HG02678 (cell line): Measurements from ENCODE around the gene ATIC.
A peak's percentile ranks its signal among the peaks of the same experiment; 100 is the strongest.
"Not testable (repeated sequence)": the region's sequence is repeated elsewhere in the genome, so short reads cannot be mapped to it uniquely, and the experiment has no call there.

ENCODE experiments used
- ATAC-seq: cut with Tn5 transposase; IDR thresholded peaks from one replicate; pipeline ENCODE4 v1.9.1; 2021; ENCODE audit warnings: mild to moderate bottlenecking, moderate library complexity; ENCODE audit not compliant: unreplicated experiment

Gene ATIC

DNA sequence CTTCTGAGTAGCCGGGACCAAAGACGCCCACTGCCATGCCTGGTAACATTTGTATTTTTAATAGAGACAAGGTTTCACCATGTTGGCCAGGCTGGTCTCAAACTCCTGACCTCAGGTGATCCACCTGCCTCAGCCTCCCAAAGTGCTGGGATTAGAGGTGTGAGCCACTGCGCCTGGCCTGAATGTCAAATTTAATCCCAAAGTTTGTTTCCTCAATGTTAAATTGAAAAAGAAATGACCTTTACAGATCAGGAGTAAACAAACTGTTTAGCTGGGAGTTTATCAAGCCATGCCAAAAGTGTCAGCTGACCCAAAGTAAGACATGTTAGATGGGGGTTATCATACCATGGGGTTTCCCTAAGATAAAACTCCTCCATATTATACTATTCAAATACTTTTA, 48.2 kb downstream of the ATIC start:
- not testable (repeated sequence) for ATAC-seq

DNA sequence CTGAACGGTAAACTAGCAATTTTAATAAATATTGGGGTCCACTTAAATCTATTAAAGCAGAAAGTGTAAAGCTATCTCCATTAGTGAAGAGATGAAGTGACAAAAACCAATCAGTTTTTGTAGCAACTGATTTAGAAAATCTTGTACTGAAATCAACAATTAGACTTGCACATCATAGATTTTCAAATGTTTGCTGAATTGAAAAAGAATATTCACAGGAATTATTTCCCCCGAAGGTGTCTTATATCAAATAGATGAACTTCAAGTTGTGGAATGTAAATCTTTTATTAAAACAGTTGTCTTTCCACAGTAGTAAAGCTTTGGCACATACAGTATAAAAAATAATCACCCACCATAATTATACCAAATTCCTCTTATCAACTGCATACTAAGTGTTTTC, 48.7 kb downstream of the ATIC start:
- no peak for ATAC-seq

DNA sequence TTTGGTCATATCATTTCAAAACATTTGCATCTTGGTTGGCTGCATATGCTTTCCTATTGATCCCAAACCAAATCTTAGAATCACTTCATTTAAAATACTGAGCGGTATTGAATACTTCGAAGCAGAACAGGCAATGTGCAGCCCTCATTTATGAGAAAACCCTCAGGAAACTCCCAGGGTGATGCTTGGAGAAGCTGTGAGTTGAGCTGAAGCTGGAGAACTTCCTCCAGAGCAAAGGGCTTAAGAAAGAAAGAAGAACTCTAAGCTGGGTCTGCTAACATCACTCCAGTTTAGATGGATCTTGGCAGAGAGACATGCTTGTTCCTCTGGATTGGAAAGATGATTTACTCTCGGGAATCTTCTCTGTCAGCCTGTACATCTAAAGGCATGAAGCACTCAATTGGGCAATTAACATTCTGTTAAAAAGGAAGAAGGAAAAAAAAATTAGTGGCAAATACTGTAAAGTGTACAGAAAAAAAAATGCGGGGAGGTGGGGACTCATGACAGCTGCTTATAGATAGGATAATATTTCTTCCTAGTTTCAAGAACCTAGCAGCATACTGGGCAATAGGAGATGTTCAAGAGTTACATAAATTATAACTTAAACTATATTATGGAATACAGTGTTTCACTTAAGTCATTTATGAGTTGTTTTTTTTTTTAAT, 49.5 kb downstream of the ATIC start:
- ATAC-seq: no peak

DNA sequence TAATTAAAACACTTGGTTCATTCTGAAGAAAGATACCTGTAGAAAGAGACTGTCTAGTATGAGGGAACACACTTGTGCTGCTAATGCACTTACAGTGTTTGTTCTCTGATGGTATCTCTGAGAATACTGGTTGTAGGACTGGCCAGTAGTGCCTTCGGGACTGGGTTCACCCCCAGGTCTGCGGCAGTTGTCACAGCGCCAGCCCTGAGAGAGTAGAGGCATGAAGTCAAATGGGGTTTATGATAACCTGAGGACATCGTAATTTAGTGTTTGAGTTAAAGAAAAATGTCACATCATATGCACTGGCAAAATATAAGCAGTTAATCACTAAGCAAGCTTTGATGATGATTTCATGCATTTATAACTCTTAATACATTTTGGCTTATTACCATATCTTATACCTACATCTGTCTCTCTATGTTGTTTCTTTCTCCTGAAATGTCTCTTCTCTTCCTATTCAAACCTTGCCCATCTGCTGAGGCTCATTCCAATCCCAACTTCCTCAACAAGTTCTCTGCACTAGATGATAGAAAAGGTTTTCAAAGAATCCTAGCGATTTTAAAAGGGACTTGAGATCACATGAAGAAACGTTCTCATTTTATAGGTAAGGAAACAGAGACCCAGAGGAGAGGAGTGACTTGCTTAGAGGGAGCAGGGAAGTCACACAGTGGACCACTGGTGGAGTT, 50.2 kb downstream of the ATIC start:
- no peak for ATAC-seq

DNA sequence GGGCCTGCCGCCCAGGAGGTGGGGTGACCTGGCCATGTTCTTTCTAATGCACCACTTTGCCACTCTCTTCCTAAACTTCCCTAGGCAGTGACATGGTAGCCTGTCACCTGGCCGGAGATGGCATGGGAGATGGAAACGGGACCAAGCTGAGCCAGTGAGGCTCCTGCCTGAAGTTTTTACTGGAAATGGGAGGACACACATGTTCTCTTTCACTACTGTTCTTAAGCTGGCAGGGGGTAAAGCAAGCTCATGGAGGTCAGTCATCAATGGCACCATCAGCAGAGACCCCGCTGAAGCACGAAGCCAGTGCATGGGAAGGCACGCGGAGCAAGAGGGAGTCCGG, 50.7 kb downstream of the ATIC start:
- no peak for ATAC-seq

DNA sequence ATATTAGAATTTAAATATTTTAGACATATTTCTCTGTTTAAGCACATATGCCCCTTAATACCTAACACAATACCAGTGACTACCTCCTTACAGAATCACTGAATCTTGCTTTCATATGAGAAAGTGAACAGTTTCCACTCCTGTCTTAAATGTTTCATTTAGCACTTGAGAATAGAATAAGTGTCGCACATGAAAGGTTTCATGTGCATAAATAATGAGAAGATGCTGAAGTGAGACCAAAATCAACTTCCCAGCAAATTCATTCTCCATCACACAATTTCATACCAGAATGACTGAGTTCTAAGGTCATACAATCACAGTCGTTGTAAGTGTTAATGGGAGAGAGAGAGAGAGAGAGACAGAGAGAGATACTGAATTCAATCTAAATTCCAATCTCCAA, 51.2 kb downstream of the ATIC start:
- no peak for ATAC-seq

DNA sequence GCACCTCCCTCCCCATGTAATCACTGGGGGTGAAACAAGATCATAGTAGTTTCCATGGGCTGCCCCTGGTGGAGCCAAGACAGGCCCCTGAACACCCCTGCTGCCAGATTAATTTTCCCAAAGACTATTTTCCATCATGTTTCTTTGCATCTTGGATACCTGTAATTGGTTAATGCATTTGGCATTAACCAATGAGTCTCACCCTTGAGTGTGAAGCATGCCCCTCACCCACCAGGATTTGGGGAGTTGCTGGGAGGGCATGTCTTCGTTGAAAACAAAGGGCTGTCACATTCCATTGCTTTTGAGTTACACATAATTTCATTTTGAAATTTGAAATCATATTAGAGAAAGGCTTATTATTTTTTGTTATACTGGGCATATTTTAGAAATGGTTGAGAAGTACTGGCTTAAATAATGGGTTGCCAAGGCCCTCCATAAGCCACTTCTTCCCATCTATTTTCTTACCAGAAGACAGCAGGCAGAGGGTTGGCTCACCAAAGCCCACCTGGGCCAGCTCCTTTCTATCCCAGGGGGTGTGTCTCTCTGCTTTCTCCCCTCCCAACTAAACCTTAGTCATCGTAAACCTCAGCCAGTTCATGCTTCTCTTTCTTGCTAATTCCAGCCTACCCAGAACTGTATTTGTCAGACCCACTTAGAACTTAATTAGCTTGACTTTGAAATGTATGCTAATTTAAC, 51.8 kb downstream of the ATIC start:
- no peak for ATAC-seq

DNA sequence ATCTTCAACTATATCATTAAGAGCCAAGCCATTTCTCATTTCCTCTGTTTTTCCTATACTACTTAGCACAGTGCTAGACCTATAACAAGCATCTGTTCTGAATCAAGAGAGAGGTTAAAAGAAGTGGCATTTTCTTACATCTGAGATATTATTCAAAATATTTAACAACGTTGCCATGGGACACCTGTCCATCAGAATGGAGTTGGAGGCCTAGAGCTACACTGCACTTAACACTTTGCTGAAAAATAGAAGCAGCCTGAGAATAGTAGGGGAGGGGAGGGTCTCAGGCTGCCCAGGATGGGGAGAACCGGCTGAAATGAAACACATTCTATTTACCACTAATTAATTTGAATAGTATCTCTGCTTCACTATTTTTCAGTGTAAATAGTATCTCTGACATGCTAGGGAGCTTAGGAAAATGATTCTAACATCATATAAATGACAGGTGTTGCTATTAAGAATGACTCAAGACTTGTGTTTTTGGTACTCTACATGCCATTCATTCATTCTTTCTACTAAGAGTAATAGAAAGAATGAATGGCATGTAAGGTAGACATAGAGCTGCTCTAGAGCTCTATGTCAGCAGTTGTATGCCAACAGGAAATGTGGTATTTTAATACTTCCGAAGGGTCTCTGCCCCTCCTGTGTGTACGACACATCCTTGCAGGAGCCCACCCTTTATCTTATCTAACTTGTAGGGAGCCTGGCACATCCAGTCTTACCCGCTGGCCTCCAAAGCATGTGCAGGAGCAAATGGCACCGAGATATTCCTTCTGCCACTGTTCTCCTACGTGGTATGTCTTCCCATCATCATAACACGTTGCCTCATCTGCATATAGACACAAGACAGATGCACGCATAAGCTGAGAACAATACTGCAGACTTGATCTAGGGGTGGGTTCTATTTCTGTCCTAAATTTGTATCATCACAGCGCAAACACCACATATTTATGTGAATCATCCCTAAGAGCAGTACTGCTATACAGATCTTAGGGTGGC, 52.6 kb downstream of the ATIC start:
- no peak for ATAC-seq

DNA sequence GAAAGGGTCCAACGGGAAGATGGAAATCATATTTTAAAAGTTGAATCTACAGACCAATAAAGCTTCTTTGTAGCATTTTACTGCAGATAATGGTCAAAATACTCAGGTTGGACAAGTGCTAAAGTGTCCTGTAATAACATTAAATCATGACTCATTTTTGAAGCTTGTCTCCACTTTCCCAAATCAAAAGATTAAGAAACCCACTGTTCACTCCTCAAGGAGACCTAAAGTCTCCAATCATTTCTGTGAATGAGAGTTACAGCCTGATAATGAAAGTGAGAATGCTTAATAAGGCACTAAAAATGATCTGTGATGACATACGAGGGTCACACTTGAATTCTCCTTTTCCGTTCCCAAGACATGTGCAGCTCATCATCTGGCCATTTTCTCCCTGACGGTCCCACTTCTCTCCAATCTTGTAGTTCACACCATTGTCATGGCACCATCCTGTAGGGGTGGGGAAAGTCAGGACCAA, 53.4 kb downstream of the ATIC start:
- peak; percentile 58 for ATAC-seq

DNA sequence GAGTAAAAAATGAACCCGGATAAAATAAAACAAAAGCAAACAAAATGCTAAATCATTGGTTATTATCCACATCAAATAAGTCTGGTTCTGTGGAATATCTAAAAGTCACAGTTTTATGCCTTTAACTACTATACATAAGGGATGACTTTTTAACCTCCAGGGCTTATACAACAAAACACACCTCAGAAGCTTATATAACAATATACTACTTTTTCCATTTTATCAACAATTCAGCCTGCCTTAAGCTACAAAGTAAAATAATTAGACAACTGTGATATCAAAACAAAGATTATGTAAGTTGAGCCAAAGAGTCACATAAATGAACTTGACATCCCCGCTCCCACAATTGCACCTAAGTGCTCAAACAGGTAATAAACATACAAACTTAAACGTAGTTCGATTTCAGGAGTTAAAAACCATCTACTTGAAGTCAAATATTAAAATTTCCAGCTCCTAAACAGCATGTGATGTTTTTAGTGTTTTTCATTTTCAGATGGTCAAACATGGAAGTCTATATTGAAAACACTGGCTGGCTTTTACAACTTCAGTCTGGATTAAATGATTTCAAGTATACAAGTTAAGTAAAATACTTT, 54.7 kb downstream of the ATIC start:
- no peak for ATAC-seq

DNA sequence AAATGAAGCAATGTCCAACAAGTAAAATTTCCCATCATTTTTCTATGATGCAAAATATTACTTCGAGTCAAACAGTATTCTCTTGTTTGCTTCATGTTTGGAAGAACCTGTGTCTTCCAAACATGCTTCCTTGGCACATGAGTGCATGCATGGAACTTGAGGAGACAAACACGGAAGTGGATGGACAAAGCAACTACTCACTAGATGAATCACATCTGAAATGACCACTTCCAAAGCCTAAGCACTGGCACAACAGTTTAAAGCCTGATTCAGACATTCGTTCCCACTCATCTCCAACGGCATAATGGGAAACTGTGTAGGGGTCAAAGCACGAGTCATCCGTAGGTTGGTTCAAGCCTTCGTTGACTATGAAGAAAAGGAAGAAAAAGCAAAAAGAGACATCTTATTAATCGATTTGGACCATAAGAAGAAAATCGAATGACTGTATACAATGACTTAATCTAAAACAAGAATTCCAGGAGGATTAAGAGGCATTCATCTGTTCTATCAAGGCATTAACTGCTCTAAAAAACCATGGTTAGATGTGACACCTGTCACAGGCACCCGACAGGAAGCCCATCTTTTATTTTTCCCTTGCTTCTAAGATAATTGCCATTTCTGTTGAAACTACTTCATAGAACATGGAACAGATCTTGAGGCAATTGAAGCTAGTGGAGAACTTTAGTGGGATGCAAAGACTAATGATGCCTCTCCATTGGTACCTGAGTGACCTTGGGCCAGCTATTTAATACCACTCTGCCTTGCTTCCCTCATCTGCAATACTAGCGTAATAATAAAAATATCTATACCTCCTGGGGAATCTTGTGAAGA, 56.0 kb downstream of the ATIC start:
- no peak for ATAC-seq

DNA sequence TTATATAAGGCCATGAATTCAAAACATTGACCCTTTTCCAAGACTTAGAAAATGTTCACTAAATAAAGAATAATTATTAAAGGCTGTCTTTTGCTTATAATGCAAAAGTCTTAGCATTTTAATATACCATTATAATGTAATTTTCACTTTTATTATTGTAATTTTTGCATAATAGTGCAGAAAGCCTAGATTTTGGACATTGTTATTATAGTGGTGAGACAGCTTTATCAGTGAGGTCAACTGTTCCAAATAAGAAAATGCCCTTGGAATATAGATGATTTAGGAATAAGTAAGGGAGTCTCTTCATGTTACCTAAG, 56.6 kb downstream of the ATIC start:
- no peak for ATAC-seq

DNA sequence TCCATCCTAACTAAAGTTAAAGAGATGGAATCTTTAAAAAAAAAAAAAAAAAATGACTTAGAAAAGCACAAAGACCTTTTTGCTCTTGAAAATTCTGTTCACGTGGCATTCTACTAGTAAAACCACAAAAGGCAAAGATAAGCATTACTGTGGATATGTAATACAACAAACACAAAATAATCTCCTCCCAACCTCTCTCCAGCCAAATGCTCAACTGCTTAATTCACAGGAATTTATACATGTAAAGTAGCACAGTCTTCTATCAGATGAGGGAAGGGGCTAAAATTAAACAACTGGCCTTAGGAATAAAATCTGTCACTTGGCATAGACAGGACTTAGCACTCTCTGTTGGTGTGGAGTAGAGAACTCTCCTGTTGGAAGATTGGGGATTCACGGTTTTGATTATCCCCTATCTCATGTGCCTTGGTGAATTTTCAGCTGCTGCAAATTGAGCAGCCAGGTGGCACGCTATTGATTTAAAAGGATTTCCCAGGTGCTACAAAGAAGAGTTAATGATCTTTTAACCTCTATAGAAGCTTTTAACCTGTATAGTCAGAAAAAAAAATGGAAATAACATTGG, 57.4 kb downstream of the ATIC start:
- no peak for ATAC-seq

DNA sequence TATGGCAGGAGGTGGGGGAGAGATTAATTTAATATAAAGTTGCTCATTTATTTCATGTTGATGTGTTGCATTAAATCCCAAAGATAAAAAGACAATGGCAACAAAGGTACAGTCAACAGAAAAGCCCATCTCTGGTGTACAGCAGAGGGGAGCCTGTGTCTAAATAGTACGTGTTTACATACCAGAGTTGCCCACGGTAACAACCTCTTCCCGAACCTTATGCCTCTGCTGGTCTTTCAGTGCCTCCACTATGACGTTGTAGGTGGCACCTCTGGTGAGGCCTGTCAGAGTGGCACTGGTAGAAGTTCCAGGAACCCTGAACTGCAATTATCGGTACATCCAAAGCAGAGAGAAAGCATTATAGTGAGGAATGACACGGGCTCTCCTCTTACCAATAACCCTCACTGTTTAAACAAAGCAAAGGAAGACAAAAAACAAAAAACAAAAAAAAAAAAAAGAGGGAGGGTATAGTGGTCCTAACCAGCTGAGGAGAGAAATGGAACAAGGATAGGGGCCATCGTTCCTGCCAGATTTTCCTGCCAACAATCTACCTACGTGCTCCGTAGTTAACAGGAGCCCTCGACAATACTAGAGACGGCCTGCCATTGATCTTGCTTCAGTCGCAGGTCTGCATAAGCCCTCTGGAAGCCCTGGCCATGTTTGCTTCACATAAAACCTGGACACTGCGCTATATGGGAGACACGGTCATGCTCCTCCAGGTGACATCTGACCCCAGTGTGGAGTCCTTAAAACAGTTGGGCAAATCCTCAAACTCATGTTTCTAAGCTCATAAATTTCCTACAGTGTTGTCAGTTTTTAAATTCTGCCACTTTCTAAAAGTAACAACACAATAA, 58.5 kb downstream of the ATIC start:
- no peak for ATAC-seq

DNA sequence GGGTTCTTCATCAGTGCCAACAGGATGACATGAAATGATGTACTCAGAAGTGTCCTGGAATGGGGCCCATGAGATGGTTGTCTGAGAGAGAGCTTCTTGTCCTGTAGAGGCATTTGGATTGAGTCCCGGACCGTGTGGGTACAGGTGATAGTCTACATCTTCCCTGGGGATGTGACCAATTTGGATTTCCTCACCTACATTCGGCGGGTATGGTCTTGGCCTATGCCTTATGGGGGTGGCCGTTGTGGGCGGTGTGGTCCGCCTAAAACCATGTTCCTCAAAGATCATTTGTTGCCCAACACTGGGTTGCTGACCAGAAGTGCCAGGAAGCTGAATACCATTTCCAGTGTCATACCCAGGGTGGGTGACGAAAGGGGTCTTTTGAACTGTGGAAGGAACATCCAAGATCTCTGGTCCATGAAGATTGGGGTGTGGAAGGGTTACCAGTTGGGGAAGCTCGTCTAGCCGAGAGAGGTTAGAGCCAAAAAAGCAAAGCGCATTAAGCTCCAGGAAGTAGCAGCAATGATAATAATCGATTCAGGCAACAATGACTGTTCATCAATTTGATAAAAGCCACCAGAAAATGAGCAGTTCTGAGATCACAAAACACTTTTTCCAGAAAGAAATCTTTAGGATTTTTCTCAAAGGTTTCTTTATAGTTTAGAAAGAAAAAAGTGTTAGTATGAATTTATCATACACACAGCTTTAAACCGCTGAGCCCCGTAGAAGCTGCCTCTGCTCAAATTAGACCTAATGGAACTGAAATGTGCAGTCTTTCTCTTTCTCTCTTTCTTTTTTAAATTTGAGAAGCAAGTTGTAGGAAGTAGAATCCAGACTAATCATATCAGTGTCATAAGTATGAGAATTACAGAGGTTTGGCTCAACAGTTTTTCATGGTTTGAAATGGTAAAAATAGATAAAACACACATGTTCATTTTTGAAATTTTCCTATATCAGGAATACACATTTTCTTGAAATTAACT, 60.3 kb downstream of the ATIC start:
- no peak for ATAC-seq

DNA sequence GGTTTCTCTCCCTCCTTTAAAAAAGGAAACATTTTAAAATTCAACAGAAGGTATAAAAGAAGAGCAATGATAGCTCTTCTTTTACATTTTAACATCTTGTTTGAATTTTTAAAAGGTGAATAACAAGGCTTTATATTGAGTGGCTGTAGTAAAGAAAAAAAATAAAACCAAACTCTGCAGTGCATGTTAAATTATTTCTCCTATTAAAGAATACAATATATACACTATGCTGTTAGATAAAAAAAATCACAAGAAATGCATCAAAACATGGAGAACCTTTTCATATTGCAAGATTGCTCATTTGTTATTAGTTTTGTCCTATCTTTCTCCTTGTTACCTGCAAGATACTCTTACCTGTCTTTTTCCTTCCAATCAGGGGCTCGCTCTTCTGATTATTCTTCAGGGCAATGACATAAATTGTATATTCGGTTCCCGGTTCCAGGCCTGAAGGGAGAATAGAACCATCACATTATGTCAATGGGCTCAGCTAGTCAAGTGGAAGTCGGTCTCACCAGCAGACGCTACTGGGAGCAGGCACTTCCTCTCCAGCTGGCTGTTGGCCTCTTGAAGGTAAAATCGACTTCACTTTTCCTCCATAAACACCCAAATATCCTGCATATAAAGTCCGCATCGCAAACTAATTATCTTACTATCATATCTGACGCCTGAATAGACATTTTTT, 61.2 kb downstream of the ATIC start:
- ATAC-seq: no peak

DNA sequence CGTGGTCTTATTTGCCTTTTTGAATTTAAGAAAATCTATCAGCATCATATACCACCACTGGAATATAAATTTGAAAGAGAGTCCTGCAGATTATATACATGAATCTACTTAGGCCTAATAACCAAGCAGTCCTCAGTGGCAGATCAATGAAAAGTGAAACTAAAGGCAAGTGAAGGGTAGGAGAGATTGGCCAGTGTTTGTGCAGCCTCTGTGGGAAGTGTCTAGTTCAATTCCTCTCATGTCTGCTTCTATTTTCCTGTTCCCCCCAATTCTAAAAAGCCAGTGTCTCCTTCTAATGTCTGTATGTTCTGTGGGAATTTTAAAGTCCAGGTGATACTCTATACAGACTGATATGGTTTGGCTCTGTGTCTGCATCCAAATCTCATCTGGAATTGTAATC, 62.1 kb downstream of the ATIC start:
- no peak for ATAC-seq
